ENCODE measurements around the gene ERBB4. TPM values are rescaled to one million over a fixed set of nuclear protein-coding genes. Genes with fewer than 3 reads are reported as not detected.

The ERBB4 gene
- total RNA-seq, 1 donor from 2014 or later = 0.36 TPM

GRCh38 chr2:211665299-211665698, 873.3 kb downstream of the ERBB4 start:
- no peak for TF ChIP-seq CTCF (IDR thresholded peaks at IDR 0.05; ENCODE audit: unreplicated experiment)
- no peak for DNase-seq (ENCODE audit: low spot score)
- no peaks in the 10 kb centered on the region for H3K27me3 Mint-ChIP-seq (ENCODE audit: unreplicated experiment)
- H3K9me3 Mint-ChIP-seq (ENCODE audit: unreplicated experiment) = no peaks in the 10 kb centered on the region
- H3K4me3 Mint-ChIP-seq (ENCODE audit: unreplicated experiment) = no peak overlapping the region
- H3K27ac Mint-ChIP-seq (ENCODE audit: unreplicated experiment) = no peak overlapping the region
- H3K4me1 Mint-ChIP-seq (ENCODE audit: unreplicated experiment) = no peaks in the 10 kb centered on the region
- no peaks in the 10 kb centered on the region for H3K36me3 Mint-ChIP-seq (ENCODE audit: low read depth, unreplicated experiment)

DNA sequence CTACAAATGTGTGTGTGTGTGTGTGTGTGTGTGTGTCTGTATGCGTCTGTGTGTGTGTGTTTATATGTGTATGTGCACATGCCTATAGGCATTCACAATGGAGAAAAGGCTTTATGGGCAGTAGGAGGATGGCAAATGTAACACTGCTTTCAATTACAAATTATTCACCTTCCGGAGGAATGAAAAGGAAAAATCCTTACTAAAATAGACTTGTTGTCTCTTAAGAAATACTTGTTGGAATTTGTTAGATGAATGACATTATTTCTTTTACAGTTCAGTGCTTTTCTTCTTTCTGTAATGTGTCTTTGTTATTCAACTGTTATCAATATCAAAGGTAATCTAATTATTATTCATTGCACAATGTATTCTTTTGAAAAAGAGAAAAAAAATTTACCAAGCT, 874.3 kb downstream of the ERBB4 start:
- no peaks in the 10 kb centered on the region for H3K9me3 Mint-ChIP-seq (ENCODE audit: unreplicated experiment)
- no peaks in the 10 kb centered on the region for H3K27me3 Mint-ChIP-seq (ENCODE audit: unreplicated experiment)
- H3K36me3 Mint-ChIP-seq (ENCODE audit: low read depth, unreplicated experiment) = no peaks in the 10 kb centered on the region
- H3K4me1 Mint-ChIP-seq (ENCODE audit: unreplicated experiment) = no peaks in the 10 kb centered on the region
- no peak for DNase-seq (ENCODE audit: low spot score)
- no peak overlapping the region for H3K27ac Mint-ChIP-seq (ENCODE audit: unreplicated experiment)
- no peak overlapping the region for H3K4me3 Mint-ChIP-seq (ENCODE audit: unreplicated experiment)
- no peak for TF ChIP-seq CTCF (IDR thresholded peaks at IDR 0.05; ENCODE audit: unreplicated experiment)

DNA sequence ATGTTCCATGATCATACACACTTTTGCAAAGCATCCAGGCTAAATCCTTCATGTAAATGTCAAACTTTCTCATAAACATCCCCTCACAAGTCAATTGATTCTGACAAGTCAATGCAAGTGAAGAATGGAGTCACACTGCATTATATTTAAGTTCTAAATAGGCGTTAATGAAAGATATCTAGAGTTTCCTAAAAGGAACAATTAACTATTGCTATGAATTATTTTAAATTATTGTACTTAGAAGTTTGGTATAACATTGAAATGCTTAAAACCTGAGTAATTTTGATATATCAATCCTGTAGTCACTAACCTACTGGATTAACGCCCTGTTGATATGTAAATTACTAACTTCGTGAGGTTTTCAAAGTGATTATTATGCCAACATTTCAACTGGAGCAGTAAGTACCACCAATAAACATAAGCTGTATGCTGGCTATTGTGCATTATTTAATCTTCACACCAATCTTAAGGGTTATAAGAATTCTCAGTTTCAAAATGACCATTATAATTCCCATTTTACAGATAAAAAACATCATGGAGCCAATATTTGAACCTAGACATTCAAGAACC, 884.3 kb downstream of the ERBB4 start:
- H3K9me3 Mint-ChIP-seq (ENCODE audit: unreplicated experiment) = no peaks in the 10 kb centered on the region
- TF ChIP-seq CTCF (IDR thresholded peaks at IDR 0.05; ENCODE audit: unreplicated experiment) = no peak
- no peaks in the 10 kb centered on the region for H3K4me1 Mint-ChIP-seq (ENCODE audit: unreplicated experiment)
- no peak for DNase-seq (ENCODE audit: low spot score)
- no peak overlapping the region for H3K4me3 Mint-ChIP-seq (ENCODE audit: unreplicated experiment)
- no peaks in the 10 kb centered on the region for H3K27me3 Mint-ChIP-seq (ENCODE audit: unreplicated experiment)
- H3K27ac Mint-ChIP-seq (ENCODE audit: unreplicated experiment) = no peak overlapping the region
- H3K36me3 Mint-ChIP-seq (ENCODE audit: low read depth, unreplicated experiment) = no peaks in the 10 kb centered on the region

DNA sequence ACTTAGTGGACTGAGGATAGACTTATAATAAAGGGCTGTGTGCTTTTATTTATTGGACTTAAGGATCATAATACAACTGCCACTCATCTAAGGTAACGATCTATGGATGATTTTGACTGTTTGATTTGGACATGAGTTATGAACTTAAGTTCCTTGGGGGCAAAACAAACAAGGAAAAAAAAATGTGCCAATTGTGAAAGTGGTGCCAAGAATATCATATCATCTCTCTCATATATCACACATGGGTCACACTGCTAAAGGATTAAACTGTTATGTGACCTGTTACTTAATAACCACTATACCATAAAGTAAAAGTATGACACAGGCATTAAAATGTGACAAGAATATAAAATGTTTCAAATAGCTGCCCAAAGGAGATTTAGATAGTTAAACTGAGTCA, 886.3 kb downstream of the ERBB4 start:
- Mint-ChIP-seq H3K4me1 (ENCODE audit: unreplicated experiment) (no peaks in the 10 kb centered on the region), H3K27me3 (ENCODE audit: unreplicated experiment) (no peaks in the 10 kb centered on the region), H3K9me3 (ENCODE audit: unreplicated experiment) (no peaks in the 10 kb centered on the region), H3K36me3 (ENCODE audit: low read depth, unreplicated experiment) (no peaks in the 10 kb centered on the region), H3K27ac (ENCODE audit: unreplicated experiment) (no peak overlapping the region), H3K4me3 (ENCODE audit: unreplicated experiment) (no peak overlapping the region)
- no peak for DNase-seq (ENCODE audit: low spot score)
- TF ChIP-seq CTCF (IDR thresholded peaks at IDR 0.05; ENCODE audit: unreplicated experiment) = no peak

DNA sequence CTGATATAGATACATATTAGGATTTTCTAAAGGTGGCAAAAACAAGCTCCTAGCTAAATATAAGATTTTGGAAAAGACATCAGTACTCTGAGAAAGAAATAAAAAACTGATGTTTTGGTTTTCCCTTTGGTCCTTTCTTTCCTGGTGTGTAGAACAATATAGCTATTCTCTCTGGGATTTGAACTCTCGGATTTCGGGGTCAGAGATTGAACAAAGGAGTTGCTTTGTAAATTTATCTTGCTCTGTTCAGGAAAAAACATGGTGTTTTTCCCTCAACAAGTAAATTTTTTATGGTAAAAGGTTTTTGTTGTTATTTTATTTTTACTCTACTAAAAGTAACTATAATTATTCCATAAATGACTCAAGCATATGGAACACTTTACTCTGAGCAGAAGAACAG, 889.3 kb downstream of the ERBB4 start:
- no peaks in the 10 kb centered on the region for H3K36me3 Mint-ChIP-seq (ENCODE audit: low read depth, unreplicated experiment)
- TF ChIP-seq CTCF (IDR thresholded peaks at IDR 0.05; ENCODE audit: unreplicated experiment) = no peak
- no peak overlapping the region for H3K27ac Mint-ChIP-seq (ENCODE audit: unreplicated experiment)
- no peak overlapping the region for H3K4me3 Mint-ChIP-seq (ENCODE audit: unreplicated experiment)
- no peak for DNase-seq (ENCODE audit: low spot score)
- no peaks in the 10 kb centered on the region for H3K4me1 Mint-ChIP-seq (ENCODE audit: unreplicated experiment)
- no peaks in the 10 kb centered on the region for H3K27me3 Mint-ChIP-seq (ENCODE audit: unreplicated experiment)
- no peaks in the 10 kb centered on the region for H3K9me3 Mint-ChIP-seq (ENCODE audit: unreplicated experiment)
